ENCODE results near the gene FECH.

FECH gene

DNA sequence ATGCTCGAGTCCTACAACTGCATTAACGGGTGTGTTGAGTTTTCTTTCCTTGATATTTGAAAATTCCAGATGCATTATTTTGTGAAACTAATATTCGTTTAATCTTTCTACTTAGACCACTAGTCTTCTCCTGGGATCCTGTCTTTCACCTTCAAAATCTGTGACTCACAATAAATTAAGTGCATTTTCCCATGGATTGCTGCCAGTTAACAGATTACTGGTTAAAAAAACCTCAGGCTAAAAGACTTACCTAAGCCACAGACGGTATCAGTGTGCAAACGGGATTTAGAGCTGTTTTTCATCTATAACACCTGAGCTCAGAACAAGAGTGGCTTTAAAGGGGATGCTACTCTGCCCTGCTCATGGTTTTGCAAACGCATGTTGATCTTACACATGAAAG is 10.2 kb downstream of the FECH start:
- H3K27ac ChIP-seq (ENCODE audit: low read depth, low read length) = no peak overlapping the region
- no peaks in the 10 kb centered on the region for H3K36me3 ChIP-seq (ENCODE audit: low read length)
- H3K9ac ChIP-seq (ENCODE audit: low read length) = no peak overlapping the region
- no peaks in the 10 kb centered on the region for H3K79me2 ChIP-seq (ENCODE audit: insufficient read depth, low read length)
- H3K4me3 ChIP-seq (ENCODE audit: insufficient read depth, low read length, poor library complexity, severe bottlenecking) = no peak overlapping the region
- H3K4me2 ChIP-seq (ENCODE audit: low read depth, low read length, poor library complexity, severe bottlenecking) = no peak overlapping the region
- H4K20me1 ChIP-seq (ENCODE audit: low read depth, low read length) = no peaks in the 10 kb centered on the region
- H3K27me3 ChIP-seq (ENCODE audit: low read length) = no peaks in the 10 kb centered on the region
- no peak for TF ChIP-seq EZH2phosphoT487 (conservative IDR thresholded peaks at IDR 0.05; ENCODE audit: low read length)
- TF ChIP-seq, protein P1, sequence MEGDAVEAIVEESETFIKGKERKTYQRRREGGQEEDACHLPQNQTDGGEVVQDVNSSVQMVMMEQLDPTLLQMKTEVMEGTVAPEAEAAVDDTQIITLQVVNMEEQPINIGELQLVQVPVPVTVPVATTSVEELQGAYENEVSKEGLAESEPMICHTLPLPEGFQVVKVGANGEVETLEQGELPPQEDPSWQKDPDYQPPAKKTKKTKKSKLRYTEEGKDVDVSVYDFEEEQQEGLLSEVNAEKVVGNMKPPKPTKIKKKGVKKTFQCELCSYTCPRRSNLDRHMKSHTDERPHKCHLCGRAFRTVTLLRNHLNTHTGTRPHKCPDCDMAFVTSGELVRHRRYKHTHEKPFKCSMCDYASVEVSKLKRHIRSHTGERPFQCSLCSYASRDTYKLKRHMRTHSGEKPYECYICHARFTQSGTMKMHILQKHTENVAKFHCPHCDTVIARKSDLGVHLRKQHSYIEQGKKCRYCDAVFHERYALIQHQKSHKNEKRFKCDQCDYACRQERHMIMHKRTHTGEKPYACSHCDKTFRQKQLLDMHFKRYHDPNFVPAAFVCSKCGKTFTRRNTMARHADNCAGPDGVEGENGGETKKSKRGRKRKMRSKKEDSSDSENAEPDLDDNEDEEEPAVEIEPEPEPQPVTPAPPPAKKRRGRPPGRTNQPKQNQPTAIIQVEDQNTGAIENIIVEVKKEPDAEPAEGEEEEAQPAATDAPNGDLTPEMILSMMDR (IDR thresholded peaks at IDR 0.05; ENCODE audit: insufficient read depth, low read length, poor library complexity, severe bottlenecking) = no peak
- H3K9me2 ChIP-seq (replicated peaks; ENCODE audit: insufficient read depth, low read length) = no peaks in the 10 kb centered on the region
- no peaks in the 10 kb centered on the region for H3F3A ChIP-seq (ENCODE audit: insufficient read depth)
- H2AFZ ChIP-seq (ENCODE audit: low read depth, low read length, severe bottlenecking) = no peak overlapping the region
- no peaks in the 10 kb centered on the region for H3K9me3 ChIP-seq (ENCODE audit: insufficient read depth, low read length)

DNA sequence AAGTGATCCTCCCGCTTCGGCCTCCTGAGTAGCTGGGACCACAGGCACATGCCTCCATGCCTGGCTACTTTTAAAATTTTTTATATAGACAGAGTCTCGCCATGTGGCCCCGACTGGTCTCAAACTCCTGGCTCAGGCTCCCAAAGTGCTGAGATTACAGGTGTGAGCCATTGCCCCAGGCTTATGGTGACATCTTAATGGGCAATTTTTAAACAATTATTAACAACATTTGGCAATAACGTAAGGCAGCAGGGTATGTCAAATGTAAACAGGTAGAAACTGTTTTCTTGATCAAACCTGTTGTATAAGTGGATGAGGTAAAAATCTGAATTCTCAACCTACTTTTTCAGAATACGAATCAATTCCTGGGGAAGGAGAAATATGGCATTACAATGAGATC is 11.0 kb downstream of the FECH start:
- Histone ChIP-seq H3K27me3 (ENCODE audit: low read length) (no peaks in the 10 kb centered on the region), H3K9ac (ENCODE audit: low read length) (no peak overlapping the region), H3K36me3 (ENCODE audit: low read length) (no peaks in the 10 kb centered on the region), H4K20me1 (ENCODE audit: low read depth, low read length) (no peaks in the 10 kb centered on the region), H3K4me3 (ENCODE audit: insufficient read depth, low read length, poor library complexity, severe bottlenecking) (no peak overlapping the region), H3K9me3 (ENCODE audit: insufficient read depth, low read length) (no peaks in the 10 kb centered on the region), H3K4me2 (ENCODE audit: low read depth, low read length, poor library complexity, severe bottlenecking) (no peak overlapping the region), H3K79me2 (ENCODE audit: insufficient read depth, low read length) (no peaks in the 10 kb centered on the region), H3F3A (ENCODE audit: insufficient read depth) (no peaks in the 10 kb centered on the region), H3K27ac (ENCODE audit: low read depth, low read length) (no peak overlapping the region), H3K9me2 (replicated peaks; ENCODE audit: insufficient read depth, low read length) (no peaks in the 10 kb centered on the region), H2AFZ (ENCODE audit: low read depth, low read length, severe bottlenecking) (no peak overlapping the region)
- no peak for TF ChIP-seq EZH2phosphoT487 (conservative IDR thresholded peaks at IDR 0.05; ENCODE audit: low read length)
- TF ChIP-seq, protein P1 (IDR thresholded peaks at IDR 0.05; ENCODE audit: insufficient read depth, low read length, poor library complexity, severe bottlenecking) = no peak

DNA sequence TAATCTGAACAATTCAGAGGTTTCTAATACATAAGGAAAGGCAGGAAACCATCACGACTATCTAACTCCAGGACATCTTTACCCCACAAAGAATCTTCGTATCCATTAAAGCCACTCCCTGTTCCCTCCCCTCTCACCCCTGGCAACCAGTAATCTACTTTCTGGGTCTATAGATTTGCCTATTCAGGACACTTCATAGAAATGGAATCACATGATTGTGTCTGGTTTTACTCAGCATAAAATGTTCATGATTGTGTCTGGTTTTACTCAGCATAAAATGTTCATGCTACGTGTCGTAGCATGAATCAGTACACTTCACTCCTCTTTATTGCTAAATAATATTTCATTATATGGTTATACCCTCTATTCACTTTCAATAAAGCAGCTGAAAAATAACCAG is 11.6 kb downstream of the FECH start:
- no peak for TF ChIP-seq EZH2phosphoT487 (conservative IDR thresholded peaks at IDR 0.05; ENCODE audit: low read length)
- TF ChIP-seq, protein P1 (IDR thresholded peaks at IDR 0.05; ENCODE audit: insufficient read depth, low read length, poor library complexity, severe bottlenecking) = no peak
- no peak overlapping the region for H3K4me3 ChIP-seq (ENCODE audit: insufficient read depth, low read length, poor library complexity, severe bottlenecking)
- no peak overlapping the region for H3K4me2 ChIP-seq (ENCODE audit: low read depth, low read length, poor library complexity, severe bottlenecking)
- H3K79me2 ChIP-seq (ENCODE audit: insufficient read depth, low read length) = no peaks in the 10 kb centered on the region
- H4K20me1 ChIP-seq (ENCODE audit: low read depth, low read length) = no peaks in the 10 kb centered on the region
- H3K9me3 ChIP-seq (ENCODE audit: insufficient read depth, low read length) = no peaks in the 10 kb centered on the region
- no peaks in the 10 kb centered on the region for H3K36me3 ChIP-seq (ENCODE audit: low read length)
- H3K27ac ChIP-seq (ENCODE audit: low read depth, low read length) = no peak overlapping the region
- no peak overlapping the region for H3K9ac ChIP-seq (ENCODE audit: low read length)
- no peaks in the 10 kb centered on the region for H3K9me2 ChIP-seq (replicated peaks; ENCODE audit: insufficient read depth, low read length)
- no peaks in the 10 kb centered on the region for H3F3A ChIP-seq (ENCODE audit: insufficient read depth)
- H3K27me3 ChIP-seq (ENCODE audit: low read length) = no peaks in the 10 kb centered on the region
- H2AFZ ChIP-seq (ENCODE audit: low read depth, low read length, severe bottlenecking) = no peak overlapping the region
